GM18511 (cell line): ENCODE measurements around the gene PPP1R7.

Source experiments
- ATAC-seq: cut with Tn5 transposase; IDR thresholded peaks from one replicate; pipeline ENCODE4 v1.9.1; 2021; ENCODE audit warnings: mild to moderate bottlenecking, moderate library complexity; ENCODE audit not compliant: unreplicated experiment

The PPP1R7 gene

GRCh38 chr2:241138471-241138870 lies 11.8 kb upstream of the PPP1R7 start:
- no peak for ATAC-seq

GRCh38 chr2:241139531-241140444 lies 10.5 kb upstream of the PPP1R7 start:
- no peak for ATAC-seq

- ATAC-seq = no peak
Observed at GRCh38 chr2:241140445-241140840, 9.8 kb upstream of the PPP1R7 start.

- ATAC-seq = no peak
Observed at GRCh38 chr2:241141214-241141770, 9.0 kb upstream of the PPP1R7 start.

- ATAC-seq = no peak
Observed at GRCh38 chr2:241142063-241142462, 8.2 kb upstream of the PPP1R7 start.

GRCh38 chr2:241142593-241142992 lies 7.7 kb upstream of the PPP1R7 start:
- ATAC-seq = no peak

- no peak for ATAC-seq
Observed at GRCh38 chr2:241146286-241146685, 4.0 kb upstream of the PPP1R7 start.

- no peak for ATAC-seq
Observed at GRCh38 chr2:241147336-241147735, 2.9 kb upstream of the PPP1R7 start.

GRCh38 chr2:241148239-241148638 lies 2.0 kb upstream of the PPP1R7 start:
- no peak for ATAC-seq

- ATAC-seq = peak; percentile 79
Observed at GRCh38 chr2:241148891-241149674, 1.2 kb upstream of the PPP1R7 start, which contains the start of gene PASK. Gene PASK (minus strand): TSS chr2:241149472. CDS start chr2:241143032, 6,440 bp downstream.

GRCh38 chr2:241149675-241149924 lies 667 bp upstream of the PPP1R7 start:
- ATAC-seq = peak; percentile 13

- no peak for ATAC-seq
Observed at GRCh38 chr2:241150660-241151530, 628 bp downstream of the PPP1R7 start.

- ATAC-seq = no peak
Observed at GRCh38 chr2:241151934-241152660, 1.8 kb downstream of the PPP1R7 start.

- ATAC-seq = no peak
Observed at GRCh38 chr2:241153616-241154015, 3.3 kb downstream of the PPP1R7 start.

- ATAC-seq = no peak
Observed at GRCh38 chr2:241154915-241155314, 4.6 kb downstream of the PPP1R7 start.

GRCh38 chr2:241155936-241156335 lies 5.7 kb downstream of the PPP1R7 start:
- ATAC-seq = no peak

GRCh38 chr2:241156971-241157441 lies 6.7 kb downstream of the PPP1R7 start:
- no peak for ATAC-seq

GRCh38 chr2:241157841-241158545 lies 7.7 kb downstream of the PPP1R7 start:
- no peak for ATAC-seq

- ATAC-seq = no peak
Observed at GRCh38 chr2:241158546-241158900, 8.3 kb downstream of the PPP1R7 start.
